Adipocyte (in vitro differentiated cells): ENCODE measurements around the gene TTI1.
"Not testable (repeated sequence)": the region's sequence is repeated elsewhere in the genome, so short reads cannot be mapped to it uniquely, and the experiment has no call there.

Experiments
- DNase-seq: peaks from one replicate; pipeline ENCODE4 v3.0.0-alpha.2; 2015; ENCODE audit warnings: low read depth
- H3K27me3 ChIP-seq: replicated peaks from 2 replicates; pipeline ENCODE4 v1.7.0; 2013; ENCODE audit warnings: mild to moderate bottlenecking, low read length, moderate library complexity; ENCODE audit not compliant: control insufficient read depth, insufficient read depth
- H3K36me3 ChIP-seq: 2 replicates; pipeline ENCODE4 v1.7.0; 2013; ENCODE audit warnings: low read length, mild to moderate bottlenecking, moderate library complexity; ENCODE audit not compliant: control insufficient read depth, insufficient read depth, severe bottlenecking
- H3K4me1 ChIP-seq: 2 replicates; pipeline ENCODE4 v1.7.0; 2013; ENCODE audit warnings: mild to moderate bottlenecking, low read length, moderate library complexity; ENCODE audit not compliant: control insufficient read depth, insufficient read depth
- H3K4me3 ChIP-seq: 2 replicates; pipeline ENCODE4 v1.7.0; 2013; ENCODE audit warnings: mild to moderate bottlenecking, low read length, moderate library complexity
- H3K9ac ChIP-seq: 2 replicates; pipeline ENCODE4 v1.7.0; 2013; ENCODE audit warnings: mild to moderate bottlenecking, low read length, moderate library complexity
- H3K9me3 ChIP-seq: 2 replicates; pipeline ENCODE4 v1.7.0; 2013; ENCODE audit warnings: mild to moderate bottlenecking, low read length, moderate library complexity; ENCODE audit not compliant: control insufficient read depth

Gene TTI1

GRCh38 chr20:38031957-38032356 is 1.3 kb downstream of the TTI1 start:
- Histone ChIP-seq H3K9ac (no peak overlapping the region), H3K36me3 (no peaks in the 10 kb centered on the region), H3K4me1 (peaks cover 26% of the 10 kb centered on the region), H3K9me3 (no peaks in the 10 kb centered on the region), H3K27me3 (no peaks in the 10 kb centered on the region), H3K4me3 (peak overlapping the region; percentile 99)
- DNase-seq = no peak

- H3K9ac ChIP-seq = no peak overlapping the region
- H3K4me1 ChIP-seq = peaks cover 14% of the 10 kb centered on the region
- DNase-seq = no peak
- H3K36me3 ChIP-seq = peaks cover 6% of the 10 kb centered on the region
- no peaks in the 10 kb centered on the region for H3K9me3 ChIP-seq
- no peaks in the 10 kb centered on the region for H3K27me3 ChIP-seq
- no peak overlapping the region for H3K4me3 ChIP-seq
Measured at GRCh38 chr20:38029453-38029852, 3.8 kb downstream of the TTI1 start.

- peaks cover 7% of the 10 kb centered on the region for H3K4me1 ChIP-seq
Measured at GRCh38 chr20:38024496-38024895, 8.8 kb downstream of the TTI1 start.

GRCh38 chr20:38023181-38024001 is 9.9 kb downstream of the TTI1 start:
- Histone ChIP-seq H3K27me3 (no peaks in the 10 kb centered on the region), H3K36me3 (peaks cover 11% of the 10 kb centered on the region), H3K9ac (no peak overlapping the region), H3K9me3 (peaks cover 2% of the 10 kb centered on the region), H3K4me3 (no peak overlapping the region), H3K4me1 (peaks cover 7% of the 10 kb centered on the region)
- DNase-seq = peak; percentile 83

More at GRCh38 chr20:38024496-38024895, 8.8 kb downstream of the TTI1 start:
- Histone ChIP-seq H3K4me3 (no peak overlapping the region), H3K9me3 (no peaks in the 10 kb centered on the region), H3K9ac (no peak overlapping the region), H3K36me3 (peaks cover 6% of the 10 kb centered on the region), H3K27me3 (no peaks in the 10 kb centered on the region)
- no peak for DNase-seq

GRCh38 chr20:38021087-38021772 is 12.0 kb downstream of the TTI1 start:
- Histone ChIP-seq H3K9me3 (peaks cover 11% of the 10 kb centered on the region), H3K9ac (no peak overlapping the region), H3K4me3 (no peak overlapping the region), H3K36me3 (peaks cover 27% of the 10 kb centered on the region), H3K4me1 (peaks cover 7% of the 10 kb centered on the region), H3K27me3 (no peaks in the 10 kb centered on the region)
- DNase-seq = no peak

GRCh38 chr20:38018385-38018784 is 14.9 kb downstream of the TTI1 start:
- Histone ChIP-seq H3K4me3 (no peak overlapping the region), H3K9me3 (peaks cover 11% of the 10 kb centered on the region), H3K4me1 (peaks cover 4% of the 10 kb centered on the region), H3K9ac (no peak overlapping the region), H3K36me3 (peaks cover 40% of the 10 kb centered on the region), H3K27me3 (no peaks in the 10 kb centered on the region)
- no peak for DNase-seq

GRCh38 chr20:38017959-38018358 is 15.3 kb downstream of the TTI1 start:
- H3K27me3 ChIP-seq = no peaks in the 10 kb centered on the region
- H3K9ac ChIP-seq = no peak overlapping the region
- peaks cover 44% of the 10 kb centered on the region for H3K36me3 ChIP-seq
- peaks cover under 1% of the 10 kb centered on the region for H3K4me1 ChIP-seq
- H3K4me3 ChIP-seq = no peak overlapping the region
- peaks cover 11% of the 10 kb centered on the region for H3K9me3 ChIP-seq
- no peak for DNase-seq

- H3K9me3 ChIP-seq = peaks cover 11% of the 10 kb centered on the region
- H3K27me3 ChIP-seq = no peaks in the 10 kb centered on the region
- peaks cover 67% of the 10 kb centered on the region for H3K36me3 ChIP-seq
- no peaks in the 10 kb centered on the region for H3K4me1 ChIP-seq
- no peak overlapping the region for H3K9ac ChIP-seq
- no peak for DNase-seq
- no peak overlapping the region for H3K4me3 ChIP-seq
Measured at GRCh38 chr20:38013887-38014286, 19.4 kb downstream of the TTI1 start.

- Histone ChIP-seq H3K36me3 (peaks cover 53% of the 10 kb centered on the region), H3K9ac (no peak overlapping the region), H3K4me1 (no peaks in the 10 kb centered on the region), H3K4me3 (no peak overlapping the region), H3K27me3 (no peaks in the 10 kb centered on the region), H3K9me3 (no peaks in the 10 kb centered on the region)
- DNase-seq = no peak
Measured at GRCh38 chr20:38012332-38012731, 20.9 kb downstream of the TTI1 start.

- no peaks in the 10 kb centered on the region for H3K9me3 ChIP-seq
- no peaks in the 10 kb centered on the region for H3K4me1 ChIP-seq
- no peak overlapping the region for H3K9ac ChIP-seq
- H3K27me3 ChIP-seq = no peaks in the 10 kb centered on the region
- H3K4me3 ChIP-seq = no peak overlapping the region
- peaks cover 47% of the 10 kb centered on the region for H3K36me3 ChIP-seq
- no peak for DNase-seq
Measured at GRCh38 chr20:38011696-38012095, 21.6 kb downstream of the TTI1 start.

- not testable (repeated sequence) for H3K27me3 ChIP-seq, H3K4me1 ChIP-seq, H3K9me3 ChIP-seq, H3K9ac ChIP-seq, H3K4me3 ChIP-seq, DNase-seq
- peaks cover 36% of the 10 kb centered on the region for H3K36me3 ChIP-seq
Measured at GRCh38 chr20:38009416-38009815, 23.8 kb downstream of the TTI1 start.
